ENCODE data around the gene ARHGEF17.

Gene ARHGEF17

GRCh38 chr11:73398132-73398526, 90.1 kb downstream of the ARHGEF17 start:
- TF ChIP-seq EZH2phosphoT487 (IDR thresholded peaks at IDR 0.05; ENCODE audit: borderline replicate concordance, low read length) (no peak), CTCF (IDR thresholded peaks at IDR 0.05; ENCODE audit: low read depth, low read length, poor library complexity, severe bottlenecking) (no peak)

DNA sequence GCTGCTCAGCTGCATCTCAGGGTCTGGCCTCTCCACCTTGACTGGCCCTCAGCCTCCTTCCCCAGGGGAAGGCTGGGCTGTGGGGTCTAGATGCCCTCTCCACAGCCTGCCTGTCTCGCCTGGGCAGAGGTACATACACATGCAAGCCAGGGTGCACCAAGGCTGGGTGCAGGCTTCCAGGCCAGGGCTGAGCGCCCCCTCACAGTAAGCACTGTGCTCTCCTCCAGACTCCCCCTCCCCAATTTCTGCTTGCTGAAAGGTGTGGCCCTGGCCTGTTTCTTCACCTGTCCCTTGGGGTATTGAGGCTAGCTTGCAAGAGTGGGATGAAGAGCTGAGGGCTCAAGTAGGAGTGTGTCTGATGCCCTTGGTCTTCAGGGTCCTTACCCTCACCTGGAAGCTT, 90.6 kb downstream of the ARHGEF17 start:
- Histone ChIP-seq H3K36me3 (ENCODE audit: control insufficient read depth, low read length) (peaks cover 58% of the 10 kb centered on the region), H3K4me2 (ENCODE audit: low read length) (no peak overlapping the region), H4K20me1 (ENCODE audit: control insufficient read depth, insufficient read depth, low read depth, low read length) (no peaks in the 10 kb centered on the region), H3K4me1 (ENCODE audit: control insufficient read depth, low read length) (no peaks in the 10 kb centered on the region), H3K9me2 (replicated peaks; ENCODE audit: control insufficient read depth, low read length) (no peaks in the 10 kb centered on the region), H3K27me3 (ENCODE audit: control insufficient read depth, low read length) (no peaks in the 10 kb centered on the region), H3K4me3 (ENCODE audit: low read length) (no peak overlapping the region), H3K27ac (ENCODE audit: low read depth, low read length) (no peak overlapping the region), H3F3A (ENCODE audit: control insufficient read depth, insufficient read depth) (peaks cover 4% of the 10 kb centered on the region; the same call in 1 of the 2 replicates), H3K9me3 (ENCODE audit: control insufficient read depth, insufficient read depth, low read length) (no peaks in the 10 kb centered on the region), H3K79me2 (ENCODE audit: control insufficient read depth, low read length) (no peaks in the 10 kb centered on the region)
- no peak for TF ChIP-seq CTCF (IDR thresholded peaks at IDR 0.05; ENCODE audit: low read depth, low read length, poor library complexity, severe bottlenecking)
- no peak for TF ChIP-seq EZH2phosphoT487 (IDR thresholded peaks at IDR 0.05; ENCODE audit: borderline replicate concordance, low read length)

More at GRCh38 chr11:73398132-73398526, 90.1 kb downstream of the ARHGEF17 start:
- H3K4me2 ChIP-seq (ENCODE audit: low read length), result no peak overlapping the region
- no peaks in the 10 kb centered on the region for H3K4me1 ChIP-seq (ENCODE audit: control insufficient read depth, low read length)
- peaks cover 4% of the 10 kb centered on the region; the same call in 1 of the 2 replicates for H3F3A ChIP-seq (ENCODE audit: control insufficient read depth, insufficient read depth)
- H3K9me2 ChIP-seq (replicated peaks; ENCODE audit: control insufficient read depth, low read length), result no peaks in the 10 kb centered on the region
- no peaks in the 10 kb centered on the region for H3K9me3 ChIP-seq (ENCODE audit: control insufficient read depth, insufficient read depth, low read length)
- no peaks in the 10 kb centered on the region for H3K79me2 ChIP-seq (ENCODE audit: control insufficient read depth, low read length)
- no peaks in the 10 kb centered on the region for H4K20me1 ChIP-seq (ENCODE audit: control insufficient read depth, insufficient read depth, low read depth, low read length)
- no peak overlapping the region for H3K27ac ChIP-seq (ENCODE audit: low read depth, low read length)
- H3K36me3 ChIP-seq (ENCODE audit: control insufficient read depth, low read length), result peaks cover 63% of the 10 kb centered on the region
- H3K4me3 ChIP-seq (ENCODE audit: low read length), result no peak overlapping the region
- H3K27me3 ChIP-seq (ENCODE audit: control insufficient read depth, low read length), result no peaks in the 10 kb centered on the region

DNA sequence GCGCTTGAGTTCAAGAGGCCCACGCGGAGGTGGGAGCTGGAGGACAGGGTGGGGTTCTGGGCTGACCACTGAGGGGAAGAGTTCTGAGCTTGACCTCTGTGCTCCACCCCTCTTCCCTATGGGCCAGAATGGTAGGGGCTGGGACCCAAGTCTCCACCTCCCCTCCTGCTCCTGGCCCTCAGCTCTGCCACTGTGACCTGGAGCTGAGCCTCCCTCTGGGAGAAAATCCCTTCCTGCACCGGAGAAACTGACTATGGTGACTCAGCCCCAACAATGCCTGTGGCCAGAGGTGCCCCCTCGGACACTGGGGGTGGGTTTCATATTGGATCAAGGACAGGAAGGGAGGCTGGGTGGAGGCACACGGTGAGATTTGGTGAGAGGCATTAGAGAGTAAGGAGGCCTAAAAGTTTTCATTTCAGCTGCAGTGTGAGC, 91.1 kb downstream of the ARHGEF17 start:
- Histone ChIP-seq H3K36me3 (ENCODE audit: control insufficient read depth, low read length) (peaks cover 53% of the 10 kb centered on the region), H3K4me1 (ENCODE audit: control insufficient read depth, low read length) (no peaks in the 10 kb centered on the region), H3K9me2 (replicated peaks; ENCODE audit: control insufficient read depth, low read length) (no peaks in the 10 kb centered on the region), H3F3A (ENCODE audit: control insufficient read depth, insufficient read depth) (peaks cover 4% of the 10 kb centered on the region; the same call in 1 of the 2 replicates), H3K9me3 (ENCODE audit: control insufficient read depth, insufficient read depth, low read length) (no peaks in the 10 kb centered on the region), H3K4me3 (ENCODE audit: low read length) (no peak overlapping the region), H3K79me2 (ENCODE audit: control insufficient read depth, low read length) (no peaks in the 10 kb centered on the region), H3K27me3 (ENCODE audit: control insufficient read depth, low read length) (no peaks in the 10 kb centered on the region), H3K27ac (ENCODE audit: low read depth, low read length) (no peak overlapping the region), H4K20me1 (ENCODE audit: control insufficient read depth, insufficient read depth, low read depth, low read length) (no peaks in the 10 kb centered on the region), H3K4me2 (ENCODE audit: low read length) (no peak overlapping the region)
- no peak for TF ChIP-seq EZH2phosphoT487 (IDR thresholded peaks at IDR 0.05; ENCODE audit: borderline replicate concordance, low read length)

DNA sequence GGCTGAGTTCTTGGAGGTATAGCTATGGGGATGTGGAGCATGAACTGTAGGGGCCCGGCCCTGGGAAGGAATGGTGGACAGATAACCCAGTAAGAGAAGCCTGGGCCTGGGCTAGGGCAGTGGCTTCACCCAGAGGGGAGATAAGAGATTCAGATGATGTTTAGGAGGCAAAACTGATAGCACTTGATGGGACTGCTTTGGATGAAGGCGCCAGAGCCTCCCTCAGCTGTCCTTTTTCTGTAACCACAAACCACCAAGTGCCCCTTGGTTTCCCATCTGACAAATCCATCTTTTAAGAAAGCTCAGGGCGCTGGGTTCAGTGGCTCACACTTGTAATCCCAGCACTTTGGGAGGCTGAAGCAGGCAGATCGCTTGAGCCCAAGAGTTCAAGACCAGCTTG, 91.6 kb downstream of the ARHGEF17 start:
- H4K20me1 ChIP-seq (ENCODE audit: control insufficient read depth, insufficient read depth, low read depth, low read length), result no peaks in the 10 kb centered on the region
- H3K4me3 ChIP-seq (ENCODE audit: low read length), result no peak overlapping the region
- H3K9me3 ChIP-seq (ENCODE audit: control insufficient read depth, insufficient read depth, low read length), result no peaks in the 10 kb centered on the region
- no peaks in the 10 kb centered on the region for H3K27me3 ChIP-seq (ENCODE audit: control insufficient read depth, low read length)
- no peaks in the 10 kb centered on the region for H3K4me1 ChIP-seq (ENCODE audit: control insufficient read depth, low read length)
- H3K27ac ChIP-seq (ENCODE audit: low read depth, low read length), result no peak overlapping the region
- no peak for TF ChIP-seq EZH2phosphoT487 (IDR thresholded peaks at IDR 0.05; ENCODE audit: borderline replicate concordance, low read length)
- no peak for TF ChIP-seq CTCF (IDR thresholded peaks at IDR 0.05; ENCODE audit: low read depth, low read length, poor library complexity, severe bottlenecking)
- peaks cover 4% of the 10 kb centered on the region; the same call in 1 of the 2 replicates for H3F3A ChIP-seq (ENCODE audit: control insufficient read depth, insufficient read depth)
- peaks cover 48% of the 10 kb centered on the region for H3K36me3 ChIP-seq (ENCODE audit: control insufficient read depth, low read length)
- no peak overlapping the region for H3K4me2 ChIP-seq (ENCODE audit: low read length)
- no peaks in the 10 kb centered on the region for H3K9me2 ChIP-seq (replicated peaks; ENCODE audit: control insufficient read depth, low read length)
- no peaks in the 10 kb centered on the region for H3K79me2 ChIP-seq (ENCODE audit: control insufficient read depth, low read length)
